ENCODE measurements around the gene ZNF195. TPM values are rescaled to one million over a fixed set of nuclear protein-coding genes. Genes with fewer than 3 reads are reported as not detected.

Gene ZNF195
- total RNA-seq, 6 experiments from 2014 or later: 6.9 to 10.1 (median 7.5) TPM

GRCh38 chr11:3382613-3383285, 3.8 kb upstream of the ZNF195 start:
- DNase-seq: no peak
- no peaks in the 10 kb centered on the region for H3K9me3 ChIP-seq
- H3K27ac ChIP-seq: no peak overlapping the region
- no peaks in the 10 kb centered on the region for H3K36me3 ChIP-seq
- no peaks in the 10 kb centered on the region for H3K27me3 ChIP-seq
- TF ChIP-seq POLR2A (IDR thresholded peaks at IDR 0.05): no peak
- no peak for TF ChIP-seq CTCF (IDR thresholded peaks at IDR 0.05)
- H3K4me1 ChIP-seq: no peaks in the 10 kb centered on the region
- WGBS (ENCODE audit: insufficient coverage, low coverage, low lambda C conversion rate, missing lambda C conversion rate): 61% methylated on average over 3 of the region's 5 CpGs
- ATAC-seq: no peak
- no peak overlapping the region for H3K4me3 ChIP-seq
- intact Hi-C loops (cut with DNase I): no loop called here

- TF ChIP-seq CTCF (IDR thresholded peaks at IDR 0.05) (no peak), POLR2A (IDR thresholded peaks at IDR 0.05) (no peak)
- 68% methylated on average over 5 of the region's 5 CpGs for WGBS (ENCODE audit: insufficient coverage, low coverage, low lambda C conversion rate, missing lambda C conversion rate)
- H3K9me3 ChIP-seq: no peaks in the 10 kb centered on the region
- H3K27ac ChIP-seq: no peak overlapping the region
- intact Hi-C loops (cut with DNase I): no loop called here
- H3K4me1 ChIP-seq: no peaks in the 10 kb centered on the region
- no peak for DNase-seq
- H3K27me3 ChIP-seq: no peaks in the 10 kb centered on the region
- no peaks in the 10 kb centered on the region for H3K36me3 ChIP-seq
- no peak overlapping the region for H3K4me3 ChIP-seq
- no peak for ATAC-seq
Measured at GRCh38 chr11:3381794-3382193, 2.8 kb upstream of the ZNF195 start.

- TF ChIP-seq POLR2A (IDR thresholded peaks at IDR 0.05) (no peak), CTCF (IDR thresholded peaks at IDR 0.05) (no peak)
- DNase-seq (no peak), ATAC-seq (no peak)
- no peak overlapping the region for H3K4me3 ChIP-seq
- no peaks in the 10 kb centered on the region for H3K36me3 ChIP-seq
- intact Hi-C loops (cut with DNase I): no loop called here
- no peaks in the 10 kb centered on the region for H3K27me3 ChIP-seq
- no peak overlapping the region for H3K27ac ChIP-seq
- no peaks in the 10 kb centered on the region for H3K4me1 ChIP-seq
- 73% methylated on average over 11 of the region's 12 CpGs for WGBS (ENCODE audit: insufficient coverage, low coverage, low lambda C conversion rate, missing lambda C conversion rate)
- H3K9me3 ChIP-seq: no peaks in the 10 kb centered on the region
Measured at GRCh38 chr11:3380706-3381545, 2.0 kb upstream of the ZNF195 start.

GRCh38 chr11:3375552-3375951, 3.4 kb downstream of the ZNF195 start:
- Histone ChIP-seq H3K4me1 (no peaks in the 10 kb centered on the region), H3K9me3 (peaks cover 0 to 6% (median 0%) of the 10 kb centered on the region in 4 donors), H3K36me3 (peaks cover 0 to 17% (median 8%) of the 10 kb centered on the region in 4 donors), H3K27me3 (no peaks in the 10 kb centered on the region), H3K27ac (no peak overlapping the region), H3K4me3 (no peak overlapping the region)
- intact Hi-C loops (cut with DNase I): no loop called here
- TF ChIP-seq CTCF (IDR thresholded peaks at IDR 0.05): no peak
- TF ChIP-seq POLR2A (IDR thresholded peaks at IDR 0.05): no peak
- WGBS (ENCODE audit: insufficient coverage, low coverage, low lambda C conversion rate, missing lambda C conversion rate): 96% methylated on average over 4 of the region's 4 CpGs
- ATAC-seq: no peak
- DNase-seq: no peak

All from right lobe of liver (tissue), 6 donors.